Neuronal stem cell (in vitro differentiated cells): ENCODE results near the gene KLK10.

ENCODE experiments used
- DNase-seq: peaks from one replicate; pipeline ENCODE4 v3.0.0-alpha.2; 2013; ENCODE audit warnings: low spot score
- H2AFZ ChIP-seq: one replicate; pipeline ENCODE4 v1.6.1; 2013; ENCODE audit warnings: mild to moderate bottlenecking, low read length, inconsistent platforms
- H2AK5ac ChIP-seq: 2 replicates; pipeline ENCODE4 v1.6.1; 2013; ENCODE audit warnings: low read depth, mild to moderate bottlenecking, inconsistent platforms, low read length, moderate library complexity, mixed read lengths
- H2BK120ac ChIP-seq: 2 replicates; pipeline ENCODE4 v1.6.1; 2013; ENCODE audit warnings: low read depth, mild to moderate bottlenecking, inconsistent platforms, low read length, moderate library complexity, mixed read lengths
- H2BK12ac ChIP-seq: one replicate; pipeline ENCODE4 v1.6.1; 2013; ENCODE audit warnings: low read length, inconsistent platforms
- H2BK15ac ChIP-seq: 2 replicates; pipeline ENCODE4 v1.6.1; 2013; ENCODE audit warnings: mild to moderate bottlenecking, low read length, inconsistent platforms, mixed read lengths
- H2BK5ac ChIP-seq: one replicate; pipeline ENCODE4 v1.6.1; 2013; ENCODE audit warnings: inconsistent platforms, mild to moderate bottlenecking, low read length, moderate library complexity
- H3K14ac ChIP-seq: one replicate; pipeline ENCODE4 v1.6.1; 2013; ENCODE audit warnings: low read length, inconsistent platforms
- H3K18ac ChIP-seq: 2 replicates; pipeline ENCODE4 v1.6.1; 2013; ENCODE audit warnings: low read length, inconsistent platforms
- H3K23ac ChIP-seq: 2 replicates; pipeline ENCODE4 v1.6.1; 2013; ENCODE audit warnings: low read depth, mild to moderate bottlenecking, mixed read lengths, low read length, inconsistent platforms; ENCODE audit not compliant: poor library complexity
- H3K27ac ChIP-seq: replicated peaks from 3 replicates; pipeline ENCODE4 v1.5.1; 2013; ENCODE audit warnings: low read length, inconsistent platforms
- H3K27me3 ChIP-seq, 3 experiments: 2 replicates each; pipeline ENCODE4 v1.6.1; 2013; ENCODE audit warnings: low read length in 3 of 3, mild to moderate bottlenecking in 2 of 3, inconsistent platforms in 1 of 3, low read depth in 1 of 3, mixed read lengths in 1 of 3, moderate library complexity in 1 of 3; ENCODE audit not compliant: control insufficient read depth in 3 of 3, insufficient read depth in 3 of 3
- H3K36me3 ChIP-seq, 2 donors: replicated peaks in 1 of 2; 2 replicates each; pipeline ENCODE4 v1.6.1; 2013; ENCODE audit warnings: low read length in 2 of 2; ENCODE audit not compliant: control insufficient read depth in 2 of 2, insufficient read depth in 2 of 2
- H3K4ac ChIP-seq: 2 replicates; pipeline ENCODE4 v1.6.1; 2013; ENCODE audit warnings: inconsistent platforms, mild to moderate bottlenecking, low read length, moderate library complexity
- H3K4me1 ChIP-seq, 2 donors: 1 replicate in 1 of 2; 2 replicates in 1 of 2; pipeline ENCODE4 v1.6.1; 2013; ENCODE audit warnings: low read length in 2 of 2, low read depth in 1 of 2; ENCODE audit not compliant: control insufficient read depth in 2 of 2, insufficient read depth in 1 of 2
- H3K4me2 ChIP-seq: one replicate; pipeline ENCODE4 v1.6.1; 2013; ENCODE audit warnings: mild to moderate bottlenecking, low read length, inconsistent platforms; ENCODE audit not compliant: insufficient read depth, poor library complexity, severe bottlenecking
- H3K4me3 ChIP-seq, 2 donors: 2 replicates each; pipeline ENCODE4 v1.5.1; 2013; ENCODE audit warnings: low read length in 2 of 2, mild to moderate bottlenecking in 2 of 2, inconsistent platforms in 1 of 2, moderate library complexity in 1 of 2
- H3K79me1 ChIP-seq: one replicate; pipeline ENCODE4 v1.6.1; 2013; ENCODE audit warnings: low read depth, mild to moderate bottlenecking, inconsistent platforms, low read length, moderate library complexity
- H3K9ac ChIP-seq: one replicate; pipeline ENCODE4 v1.6.1; 2013; ENCODE audit warnings: mild to moderate bottlenecking, low read depth, low read length, inconsistent platforms; ENCODE audit not compliant: poor library complexity
- H3K9me3 ChIP-seq, 2 donors: replicated peaks in 1 of 2; 2 replicates each; pipeline versions ENCODE3 to v1.6.1; 2013; ENCODE audit warnings: low read length in 2 of 2, mild to moderate bottlenecking in 2 of 2, inconsistent platforms in 1 of 2, low read depth in 1 of 2, mixed read lengths in 1 of 2, moderate library complexity in 1 of 2; ENCODE audit not compliant: control insufficient read depth in 2 of 2, insufficient read depth in 1 of 2
- H4K8ac ChIP-seq: one replicate; pipeline ENCODE4 v1.6.1; 2013; ENCODE audit warnings: low read depth, mild to moderate bottlenecking, inconsistent platforms, low read length, moderate library complexity
- H4K91ac ChIP-seq: one replicate; pipeline ENCODE4 v1.6.1; 2013; ENCODE audit warnings: low read length, low read depth, mild to moderate bottlenecking, inconsistent platforms; ENCODE audit not compliant: poor library complexity
- WGBS, 2 donors: extraction: QIAGEN DNeasy Blood & Tissue Kit; methylation state at CpG; one replicate each; pipeline ENCODE4 v1.1.7; 2013; ENCODE audit warnings: missing lambda C conversion rate in 2 of 2, mixed read lengths in 1 of 2; ENCODE audit not compliant: insufficient read length in 2 of 2, insufficient replicate concordance in 1 of 2; ENCODE audit errors: extremely low coverage in 2 of 2; 5-methylcytosine and 5-hydroxymethylcytosine counted together

The KLK10 gene

GRCh38 chr19:50978772-50979390 lies 40.6 kb downstream of the KLK10 start:
- H2BK12ac ChIP-seq = no peak overlapping the region
- no peak overlapping the region for H2BK5ac ChIP-seq
- H3K4me3 ChIP-seq = no peak overlapping the region
- DNase-seq = no peak
- no peak overlapping the region for H2AFZ ChIP-seq
- H3K27me3 ChIP-seq = peaks cover 0 to 10% (median 4%) of the 10 kb centered on the region in 3 experiments
- no peak overlapping the region for H2AK5ac ChIP-seq
- no peak overlapping the region for H4K8ac ChIP-seq
- H3K79me1 ChIP-seq = no peaks in the 10 kb centered on the region
- H3K9me3 ChIP-seq = no peaks in the 10 kb centered on the region
- no peak overlapping the region for H3K4me2 ChIP-seq
- H3K36me3 ChIP-seq = no peaks in the 10 kb centered on the region
- H3K23ac ChIP-seq = no peak overlapping the region
- H3K27ac ChIP-seq = no peak overlapping the region
- no peak overlapping the region for H3K14ac ChIP-seq
- H2BK15ac ChIP-seq = no peak overlapping the region
- no peak overlapping the region for H3K18ac ChIP-seq
- no CpG with 5 or more reads among the region's 5 CpGs for WGBS, 2 donors
- H4K91ac ChIP-seq = no peak overlapping the region
- no peak overlapping the region for H3K4ac ChIP-seq
- no peak overlapping the region for H2BK120ac ChIP-seq
- no peak overlapping the region for H3K9ac ChIP-seq
- H3K4me1 ChIP-seq = peaks cover 0 to 12% of the 10 kb centered on the region in 2 donors

DNA sequence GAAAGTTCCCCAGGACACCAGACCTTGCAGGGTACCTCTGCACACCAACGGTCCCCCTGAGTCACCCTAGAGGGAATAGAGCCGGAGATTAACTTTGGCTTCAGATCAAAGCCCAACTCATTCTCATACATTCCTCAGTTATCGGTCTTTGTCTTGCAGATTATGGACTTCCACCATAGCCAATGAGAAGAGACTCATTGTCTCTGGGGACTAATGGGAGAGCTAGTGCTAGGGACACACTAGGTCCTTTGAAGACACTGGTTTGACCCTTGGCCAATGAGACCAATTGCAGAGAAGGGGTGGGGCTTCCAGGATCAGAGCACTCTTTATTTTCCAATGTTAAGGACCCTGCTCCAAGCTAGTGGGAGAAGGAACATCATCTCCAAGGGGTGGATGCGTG lies 41.9 kb downstream of the KLK10 start:
- H3K36me3 ChIP-seq = no peaks in the 10 kb centered on the region
- no peaks in the 10 kb centered on the region for H3K9me3 ChIP-seq
- no peak overlapping the region for H3K4ac ChIP-seq
- no CpG with 5 or more reads among the region's 4 CpGs for WGBS, 2 donors
- no peak overlapping the region for H4K8ac ChIP-seq
- peaks cover 0 to 10% of the 10 kb centered on the region in 2 donors for H3K4me1 ChIP-seq
- no peak overlapping the region for H2BK5ac ChIP-seq
- no peak overlapping the region for H2BK120ac ChIP-seq
- no peak overlapping the region for H3K14ac ChIP-seq
- H3K4me3 ChIP-seq = no peak overlapping the region
- H3K9ac ChIP-seq = no peak overlapping the region
- H2BK12ac ChIP-seq = no peak overlapping the region
- no peak overlapping the region for H3K23ac ChIP-seq
- H2BK15ac ChIP-seq = no peak overlapping the region
- peaks cover 0 to 7% (median 2%) of the 10 kb centered on the region in 3 experiments for H3K27me3 ChIP-seq
- no peak for DNase-seq
- H3K18ac ChIP-seq = no peak overlapping the region
- no peak overlapping the region for H3K4me2 ChIP-seq
- no peak overlapping the region for H2AFZ ChIP-seq
- no peaks in the 10 kb centered on the region for H3K79me1 ChIP-seq
- no peak overlapping the region for H3K27ac ChIP-seq
- no peak overlapping the region for H2AK5ac ChIP-seq
- H4K91ac ChIP-seq = no peak overlapping the region

DNA sequence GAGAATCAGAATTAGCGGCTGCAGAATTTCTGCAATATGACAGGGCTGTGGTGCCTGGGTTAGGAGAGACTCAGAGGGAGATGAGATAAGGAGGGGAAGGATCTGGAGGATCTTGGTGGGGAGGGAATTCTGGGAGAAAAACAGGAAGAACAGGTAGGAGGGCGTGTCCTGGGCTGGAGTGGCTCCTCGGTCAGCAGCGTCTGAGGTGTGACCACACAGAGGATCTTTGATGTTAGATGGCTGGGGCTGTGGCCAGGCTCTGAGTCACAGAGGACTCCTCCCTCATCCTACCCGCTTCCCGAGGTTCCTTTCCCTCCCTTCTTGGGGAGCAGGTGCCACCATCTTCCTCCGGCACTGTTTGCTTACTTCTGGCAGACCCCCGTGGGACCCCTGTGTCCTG lies 43.7 kb downstream of the KLK10 start:
- no peak overlapping the region for H3K9ac ChIP-seq
- H2BK5ac ChIP-seq = no peak overlapping the region
- no peak overlapping the region for H3K4me2 ChIP-seq
- H2AK5ac ChIP-seq = no peak overlapping the region
- peak overlapping the region; percentile 25 for H3K18ac ChIP-seq
- H3K14ac ChIP-seq = no peak overlapping the region
- H3K36me3 ChIP-seq = no peaks in the 10 kb centered on the region
- H3K9me3 ChIP-seq = no peaks in the 10 kb centered on the region
- no peak overlapping the region for H3K23ac ChIP-seq
- DNase-seq = no peak
- H3K27me3 ChIP-seq = peaks cover 0 to 4% (median 2%) of the 10 kb centered on the region in 3 experiments
- no CpG with 5 or more reads among the region's 8 CpGs for WGBS, 2 donors
- H2BK12ac ChIP-seq = no peak overlapping the region
- no peak overlapping the region for H3K4me3 ChIP-seq
- no peak overlapping the region for H4K8ac ChIP-seq
- no peak overlapping the region for H4K91ac ChIP-seq
- no peak overlapping the region for H2BK120ac ChIP-seq
- no peak overlapping the region for H2BK15ac ChIP-seq
- no peak overlapping the region for H3K4ac ChIP-seq
- H2AFZ ChIP-seq = no peak overlapping the region
- H3K4me1 ChIP-seq = peaks cover 0 to 9% of the 10 kb centered on the region in 2 donors
- H3K27ac ChIP-seq = no peak overlapping the region
- H3K79me1 ChIP-seq = no peaks in the 10 kb centered on the region

GRCh38 chr19:50974702-50975556 lies 44.6 kb downstream of the KLK10 start:
- H3K79me1 ChIP-seq = no peaks in the 10 kb centered on the region
- no peak overlapping the region for H3K4me2 ChIP-seq
- H3K4ac ChIP-seq = no peak overlapping the region
- H3K4me1 ChIP-seq = peaks cover 0 to 7% of the 10 kb centered on the region in 2 donors
- H2BK15ac ChIP-seq = no peak overlapping the region
- no peaks in the 10 kb centered on the region for H3K9me3 ChIP-seq
- H4K91ac ChIP-seq = no peak overlapping the region
- H3K14ac ChIP-seq = no peak overlapping the region
- no peak overlapping the region for H2BK5ac ChIP-seq
- H3K23ac ChIP-seq = no peak overlapping the region
- peaks cover 0 to 4% (median 2%) of the 10 kb centered on the region in 3 experiments for H3K27me3 ChIP-seq
- no peak overlapping the region for H3K9ac ChIP-seq
- no peak overlapping the region for H3K4me3 ChIP-seq
- H2BK120ac ChIP-seq = no peak overlapping the region
- H3K27ac ChIP-seq = no peak overlapping the region
- H2AFZ ChIP-seq = no peak overlapping the region
- H2BK12ac ChIP-seq = no peak overlapping the region
- H3K18ac ChIP-seq = no peak overlapping the region
- H2AK5ac ChIP-seq = no peak overlapping the region
- no peak overlapping the region for H4K8ac ChIP-seq
- no peak for DNase-seq
- no CpG with 5 or more reads among the region's 9 CpGs for WGBS, 2 donors
- no peaks in the 10 kb centered on the region for H3K36me3 ChIP-seq
